Activated effector memory CD4-positive, alpha-beta T cell treated with anti-CD3 and anti-CD28 coated beads, Interleukin-2, amount 50 U/mL, for 16 hours (primary cell): ENCODE data around the gene MRGPRE.

Experiments
- DNase-seq: peaks from one replicate; pipeline ENCODE4 v3.0.0-alpha.2; 2020

The MRGPRE gene

GRCh38 chr11:3225826-3226750 lies 6.1 kb downstream of the MRGPRE start:
- DNase-seq, result no peak

DNA sequence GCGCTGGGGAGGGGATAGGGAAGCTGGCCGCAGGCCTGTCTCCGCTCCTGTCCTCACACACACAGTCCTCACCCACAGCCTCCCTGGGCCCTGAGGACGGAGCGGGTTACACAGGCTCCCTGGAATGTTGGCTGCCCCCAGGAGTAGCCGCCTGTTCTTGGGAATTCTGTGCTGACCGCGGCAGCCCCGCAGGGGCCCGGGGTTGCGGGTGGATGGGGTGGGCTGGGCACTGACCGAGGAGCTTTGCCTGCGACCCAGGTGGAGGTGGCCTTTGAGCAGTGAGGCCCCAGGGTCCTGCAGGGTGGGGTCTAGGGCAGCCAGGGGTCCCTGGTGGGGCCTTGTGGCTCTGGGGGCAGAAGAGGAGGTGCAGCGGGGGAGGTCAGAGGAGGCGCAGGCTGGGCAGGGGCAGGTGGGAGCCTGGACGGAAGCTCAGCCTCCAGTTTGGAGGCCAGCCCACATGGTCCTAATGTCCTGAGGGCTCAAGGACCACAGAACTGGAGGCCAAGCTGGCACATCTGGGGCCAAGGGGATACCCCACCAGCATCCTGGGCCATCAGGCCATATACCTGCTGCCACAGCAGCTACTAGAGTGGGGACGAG lies 7.0 kb downstream of the MRGPRE start:
- DNase-seq, result no peak

DNA sequence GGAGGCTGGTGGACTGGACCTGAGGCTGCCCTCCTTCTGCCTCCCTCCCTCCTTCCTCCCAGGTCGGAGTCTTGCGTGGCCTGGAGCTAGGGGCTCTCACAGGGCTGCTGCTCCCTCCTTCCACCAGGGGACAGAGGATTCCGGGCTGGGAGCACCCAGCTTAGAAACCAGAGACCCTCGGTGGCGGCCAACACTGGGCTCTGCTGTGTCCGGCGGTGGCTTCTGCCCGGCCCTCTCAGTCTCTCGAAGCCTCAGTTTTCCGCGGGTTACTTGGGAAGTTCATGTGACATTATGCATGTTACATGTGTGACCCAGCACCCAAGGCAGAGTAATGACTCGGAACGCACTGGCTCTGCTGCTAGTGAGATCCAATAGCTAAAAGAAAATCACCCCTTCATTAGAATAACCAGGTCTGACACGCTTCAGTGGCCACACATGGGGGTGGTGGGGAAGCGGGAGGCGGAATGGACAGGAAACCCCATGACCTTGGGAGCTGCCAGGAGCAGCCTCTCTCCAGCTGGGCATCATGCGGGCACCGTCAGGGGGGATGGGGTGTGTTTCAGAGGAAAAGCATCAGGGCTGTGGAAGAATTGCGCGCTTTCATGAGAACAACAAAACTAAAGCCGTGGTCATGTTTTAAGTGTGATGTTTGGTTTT lies 7.7 kb downstream of the MRGPRE start:
- no peak for DNase-seq

GRCh38 chr11:3223932-3224381 lies 8.3 kb downstream of the MRGPRE start:
- no peak for DNase-seq

DNA sequence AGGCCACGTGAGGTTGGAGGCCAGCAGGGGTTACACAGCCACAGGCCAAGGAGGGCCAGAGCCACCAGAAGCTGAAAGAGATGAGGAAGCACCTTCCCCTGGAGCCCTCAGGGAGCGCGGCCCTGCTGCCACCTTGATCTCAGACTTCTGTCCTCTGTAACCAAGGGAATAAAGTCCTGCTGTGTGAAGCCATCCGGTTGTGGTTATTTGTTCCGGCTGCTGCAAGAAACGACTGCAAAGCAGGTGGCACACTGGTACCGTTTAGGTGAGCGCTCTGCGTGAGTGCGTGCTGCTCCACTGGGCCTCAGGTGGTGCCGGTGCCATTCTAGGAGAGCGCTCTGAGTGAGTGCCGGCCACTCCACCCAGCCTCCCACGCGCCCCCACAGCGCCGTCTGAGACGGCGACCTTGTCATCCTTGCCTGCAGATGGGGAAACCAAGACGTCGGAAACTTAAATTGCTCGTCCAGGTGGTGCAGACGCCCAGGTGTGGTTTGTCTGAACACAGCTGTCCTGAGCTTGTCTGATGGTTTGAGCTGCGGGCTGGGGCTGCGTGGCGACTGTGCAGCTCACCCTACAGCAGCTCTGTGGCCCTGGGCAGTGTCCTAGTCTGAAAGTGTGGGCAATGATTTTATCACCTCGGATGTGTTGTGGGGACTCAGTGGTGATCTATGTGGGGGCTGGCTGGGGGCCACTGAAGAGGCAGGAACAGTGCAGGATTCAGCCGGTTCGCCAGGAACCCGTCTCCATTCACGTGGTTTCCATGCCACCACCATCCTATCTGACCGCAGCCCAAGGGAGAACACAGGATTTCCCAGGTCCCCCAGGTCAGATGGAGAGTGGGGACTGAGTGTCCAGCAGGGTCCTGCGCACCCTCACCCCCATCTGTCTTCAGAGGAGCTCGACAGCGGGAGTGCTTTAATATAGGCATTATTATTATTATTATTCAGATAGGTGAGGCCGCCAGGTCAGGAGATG lies 9.0 kb downstream of the MRGPRE start:
- peak; percentile 60 for DNase-seq

DNA sequence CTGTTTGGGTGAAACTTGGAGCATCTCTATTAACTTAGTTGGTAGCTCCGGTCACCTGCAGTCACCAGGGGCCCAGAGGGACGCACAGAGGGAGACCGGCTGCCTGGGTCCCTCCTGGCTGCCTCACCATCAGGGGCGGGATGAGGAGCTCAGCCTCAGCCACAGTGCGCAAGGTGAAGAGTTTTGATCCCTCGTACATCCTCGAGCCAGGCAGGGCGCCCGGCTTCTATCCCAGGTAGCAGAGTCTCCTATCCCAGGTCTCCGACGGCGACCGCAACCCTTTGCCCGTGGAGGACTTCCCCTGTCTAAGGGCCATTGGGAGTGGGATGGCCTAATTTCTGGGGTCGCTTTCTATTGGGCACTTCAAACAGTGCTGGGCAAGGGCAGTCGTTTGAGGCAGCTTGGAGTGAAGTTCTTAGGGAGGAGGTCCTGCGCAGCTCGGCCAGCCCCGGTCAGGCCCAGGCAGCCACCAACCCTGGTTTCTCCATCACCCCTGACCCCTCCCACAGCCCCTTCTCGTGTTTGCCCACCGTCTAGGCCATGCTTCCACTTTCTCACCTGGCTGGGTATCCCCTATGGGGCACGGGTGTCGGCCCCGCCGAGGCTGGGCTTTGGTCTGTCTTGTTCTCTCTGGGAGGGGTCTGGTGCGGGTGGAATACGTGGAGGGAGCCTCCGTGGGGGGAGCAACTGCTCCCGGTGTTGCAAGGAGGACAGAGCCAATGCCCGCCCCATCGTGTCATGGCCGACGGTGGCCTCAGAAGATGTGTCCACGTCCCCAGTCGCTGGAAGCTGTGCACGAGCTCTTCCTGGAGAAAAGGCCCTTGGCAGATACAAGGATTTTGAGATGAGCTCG lies 10.0 kb downstream of the MRGPRE start:
- no peak for DNase-seq

DNA sequence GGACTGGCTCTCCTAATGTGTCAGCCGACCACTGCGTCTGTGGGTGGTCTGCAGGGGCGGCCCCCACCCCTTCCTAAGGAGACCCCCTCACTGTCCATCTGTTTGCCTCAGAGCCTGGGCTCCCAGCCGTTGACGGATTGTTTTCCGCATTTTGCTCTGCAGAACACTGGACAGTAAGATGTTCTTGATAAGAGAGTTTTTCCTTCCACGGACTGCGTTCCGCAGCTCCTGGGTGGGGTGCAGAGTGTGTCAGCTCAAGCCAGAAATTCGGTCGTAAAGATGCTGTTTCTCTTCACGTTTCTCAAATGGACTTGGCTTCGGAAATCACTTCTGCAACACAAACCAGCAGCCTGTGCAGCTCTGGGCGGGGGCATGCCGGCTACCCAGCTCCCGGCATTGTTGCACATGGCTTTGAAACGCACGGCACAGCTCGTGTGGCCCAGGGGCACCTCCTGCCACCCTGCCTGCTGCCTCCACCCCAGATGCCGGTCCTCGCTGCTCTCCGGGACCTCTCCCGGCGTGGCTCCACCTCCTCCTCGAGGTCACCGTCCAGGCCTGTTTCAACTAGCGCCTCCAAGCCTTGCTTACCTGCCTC lies 10.7 kb downstream of the MRGPRE start:
- DNase-seq, result no peak

DNA sequence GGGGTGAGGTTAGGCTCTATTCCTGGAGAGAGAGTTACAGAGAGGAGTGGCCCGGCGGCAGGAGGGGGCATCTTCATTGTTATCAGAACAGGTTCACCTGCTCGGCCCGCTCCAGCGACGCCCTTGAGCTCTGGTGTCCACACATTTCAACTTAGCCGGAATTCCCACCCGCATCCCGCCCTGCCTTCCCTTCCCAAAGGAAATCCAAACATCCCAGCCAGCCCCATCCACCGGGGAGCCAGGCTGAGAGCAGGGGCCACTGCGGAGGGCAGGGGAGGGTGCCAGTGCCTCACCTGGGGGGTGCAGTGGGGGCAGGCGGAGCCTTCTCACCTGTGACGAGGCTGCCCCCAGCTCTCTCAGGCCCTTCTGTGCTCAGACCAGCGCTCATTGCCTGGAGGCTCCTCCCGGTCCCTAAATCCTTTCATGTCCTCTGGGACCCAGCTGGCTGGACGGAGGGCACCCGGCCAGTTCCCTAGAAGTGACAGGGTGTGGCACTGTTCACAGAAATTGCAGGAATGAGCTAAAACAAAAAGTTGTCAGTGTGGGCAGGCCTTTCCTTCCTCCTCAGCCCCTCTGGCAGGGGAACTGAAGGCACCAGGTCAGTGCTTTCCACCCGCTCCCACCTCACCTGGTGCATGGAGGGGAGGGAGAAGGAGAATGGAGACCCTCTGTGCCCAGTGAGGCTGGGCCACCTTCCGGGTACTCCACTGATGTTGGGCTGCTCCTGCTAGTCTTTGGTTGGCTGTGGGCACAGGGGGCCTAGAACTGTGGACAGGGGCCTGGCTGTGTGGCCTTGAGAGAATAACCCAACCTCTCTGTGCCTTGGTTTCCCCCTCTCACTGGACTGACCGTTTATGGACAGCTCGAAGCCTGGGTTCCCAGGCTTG lies 11.5 kb downstream of the MRGPRE start:
- no peak for DNase-seq

DNA sequence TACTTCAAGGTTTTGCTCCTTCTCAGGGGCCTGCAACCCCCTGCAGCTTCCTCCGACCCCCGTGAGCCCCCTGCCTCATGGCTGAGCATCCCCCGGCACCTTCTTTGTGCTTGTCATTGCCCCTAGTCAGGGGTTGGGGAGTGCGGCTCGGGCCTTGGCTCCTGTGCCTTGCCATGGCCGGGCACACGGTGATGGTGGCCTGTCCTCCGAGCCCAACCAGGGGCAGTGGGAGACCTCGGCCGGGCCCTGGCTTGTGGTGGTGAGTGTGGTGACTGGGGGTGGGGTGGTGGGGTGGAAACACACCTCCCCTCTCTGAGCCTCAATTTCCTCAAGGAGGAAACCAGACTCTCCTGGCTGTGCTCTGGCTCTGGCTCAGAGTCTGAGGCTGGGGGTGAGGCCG lies 12.1 kb downstream of the MRGPRE start:
- DNase-seq, result no peak

DNA sequence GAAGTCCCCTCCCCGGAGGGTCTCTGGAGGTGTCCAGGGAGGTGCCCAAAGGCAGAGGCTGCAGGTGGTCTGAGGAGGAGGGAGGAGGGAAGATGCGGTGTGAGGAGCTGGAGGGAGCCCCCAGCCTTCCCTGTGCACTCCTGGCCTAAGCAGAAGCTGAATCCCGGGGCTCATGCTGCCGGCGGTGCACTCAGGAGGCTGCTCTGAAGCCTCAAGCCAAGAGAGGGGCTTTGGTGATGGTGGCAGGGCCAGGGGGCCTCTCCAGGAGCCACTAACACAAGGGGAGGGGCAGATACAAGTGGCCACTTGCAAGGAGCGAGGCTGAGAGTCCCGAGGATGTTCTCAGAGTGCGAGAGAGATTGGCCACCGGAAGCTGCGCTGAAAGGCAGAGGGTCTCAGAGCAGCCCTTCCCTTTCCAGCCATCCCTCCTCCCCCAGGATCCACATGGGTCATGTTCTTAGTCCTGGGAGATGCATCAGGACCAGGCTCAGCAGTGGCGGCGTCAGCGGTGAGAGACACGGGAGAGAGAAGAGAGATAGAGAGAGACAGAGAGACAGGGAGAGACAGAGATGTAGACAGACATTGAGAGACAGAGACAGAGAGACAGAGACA lies 12.8 kb downstream of the MRGPRE start:
- peak; percentile 57 for DNase-seq

GRCh38 chr11:3218483-3219280 lies 13.5 kb downstream of the MRGPRE start, which contains the start of gene MRGPRG:
TSS of gene MRGPRG (minus strand) at chr11:3218813. CDS start at chr11:3218813, 0 bp downstream.
- DNase-seq, result peak; percentile 57

DNA sequence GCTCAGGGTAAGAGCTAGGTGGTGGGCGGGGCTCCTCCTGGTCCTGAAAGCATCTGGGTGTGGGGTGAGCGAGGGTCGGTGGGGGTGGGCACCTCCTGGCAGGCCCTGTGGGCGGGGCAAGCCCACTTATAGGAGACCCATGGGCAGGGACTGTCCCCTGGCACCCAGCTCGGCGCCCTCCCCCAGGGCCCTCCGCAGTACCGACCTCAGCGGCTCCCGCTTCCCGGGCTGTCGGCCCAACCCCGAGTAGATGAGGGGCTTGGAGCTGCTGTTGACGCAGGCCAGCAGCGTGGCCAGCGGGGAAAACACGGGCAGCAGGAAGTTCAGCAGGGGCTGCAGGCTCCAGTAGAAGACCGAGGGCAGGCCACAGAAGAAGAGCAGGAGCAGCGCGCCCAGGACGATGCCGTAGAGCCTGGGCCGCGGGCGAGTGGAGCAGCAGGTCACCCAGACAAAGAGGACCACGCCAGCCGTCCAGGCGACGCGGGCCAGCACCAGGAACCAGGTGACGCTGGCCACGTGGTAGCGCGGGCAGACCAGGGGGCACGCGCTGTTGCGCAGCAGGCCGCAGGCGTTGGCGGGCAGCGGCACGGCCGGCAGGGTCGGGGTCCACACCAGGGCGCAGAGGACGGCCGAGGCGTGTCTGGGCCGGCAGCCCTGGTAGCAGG lies 14.3 kb downstream of the MRGPRE start:
- DNase-seq, result no peak

- no peak for DNase-seq
Measured at GRCh38 chr11:3216027-3216525, 16.1 kb downstream of the MRGPRE start.

- peak; percentile 53 for DNase-seq
Measured at GRCh38 chr11:3215346-3216026, 16.7 kb downstream of the MRGPRE start.

DNA sequence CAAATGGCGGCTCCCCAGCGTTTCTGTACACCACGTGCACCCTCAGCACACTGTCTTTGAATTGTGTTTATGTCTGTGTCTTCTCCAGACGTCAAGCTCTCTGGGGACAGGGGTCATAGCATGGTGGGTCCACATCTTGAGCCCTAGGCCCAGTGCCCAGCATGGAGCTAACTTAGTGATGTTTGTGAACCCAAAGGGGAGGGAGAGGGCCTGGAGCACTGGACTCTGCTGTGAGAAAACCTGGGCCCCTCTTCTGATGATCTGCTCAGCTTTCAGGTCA lies 17.9 kb downstream of the MRGPRE start:
- DNase-seq, result peak; percentile 36

DNA sequence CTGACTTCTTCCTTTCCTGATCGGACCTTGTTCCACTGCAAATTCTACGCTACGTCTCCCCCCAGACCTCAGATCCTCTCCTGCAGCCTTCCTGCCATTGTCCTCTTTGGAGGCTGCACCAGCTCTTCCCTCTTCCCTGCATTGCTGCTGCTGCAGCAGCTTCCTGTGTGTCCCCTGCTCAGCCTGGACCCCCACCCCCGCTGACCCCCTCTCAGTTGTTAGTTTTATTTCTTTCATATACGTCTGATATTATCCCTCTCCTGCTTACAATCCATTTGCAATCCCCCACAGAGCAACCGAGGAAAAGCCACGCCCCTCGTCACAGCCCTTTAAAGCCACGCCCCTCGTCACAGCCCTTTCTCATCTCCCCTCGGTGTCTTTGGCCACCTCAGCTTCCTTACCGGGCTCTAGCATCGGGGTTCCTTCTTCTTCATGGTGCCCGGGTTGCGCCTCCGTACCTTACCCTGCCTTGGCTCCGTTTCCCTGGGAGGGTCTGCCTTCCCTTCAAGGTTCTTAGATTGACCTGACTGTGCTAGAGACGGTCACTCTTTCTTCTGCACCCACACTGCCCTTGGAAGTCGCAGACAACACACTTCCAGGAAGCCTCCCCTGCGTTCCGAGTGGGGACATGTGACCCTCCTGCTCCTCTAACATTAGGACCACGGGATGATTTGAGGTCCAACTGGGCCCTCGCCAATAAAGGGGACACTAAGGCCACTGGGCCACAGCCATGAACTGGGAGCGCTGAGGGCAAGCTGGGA lies 18.4 kb downstream of the MRGPRE start:
- DNase-seq, result peak; percentile 43

- no peak for DNase-seq
Measured at GRCh38 chr11:3208272-3208671, 23.9 kb downstream of the MRGPRE start.
